Endometrial microvascular endothelial cells (primary cell): Measurements from ENCODE around the gene BPIFB2. TPM values are rescaled to one million over a fixed set of nuclear protein-coding genes. Genes with fewer than 3 reads are reported as not detected.

Experiments used
- total RNA-seq: library from RNA; depleted of rRNA; stranded (reverse); fragments of >200 nt; gene quantifications from one replicate; pipeline ENCODE4 v1.2.3, GENCODE V29; 2015; ENCODE audit errors: inconsistent ontology term

BPIFB2 gene
- total RNA-seq, 1 donor from 2014 or later, result not detected

Other genes with a start within 250 kb of the BPIFB2 start
- gene DNMT3B, start 245.3 kb upstream of the BPIFB2 start, total RNA-seq, result 8.7 TPM
- gene MAPRE1, start 187.8 kb upstream of the BPIFB2 start, total RNA-seq, result 157 TPM
- gene EFCAB8, start 148.8 kb upstream of the BPIFB2 start, total RNA-seq, result not detected
- gene SUN5, start 3.3 kb upstream of the BPIFB2 start, total RNA-seq, result not detected
- not detected for gene BPIFB6, start 23.9 kb downstream of the BPIFB2 start, total RNA-seq
- gene BPIFB3, start 46.2 kb downstream of the BPIFB2 start, total RNA-seq, result not detected
- not detected for gene BPIFB4, start 71.9 kb downstream of the BPIFB2 start, total RNA-seq
- not detected for gene BPIFA2, start 160.5 kb downstream of the BPIFB2 start, total RNA-seq
- gene BPIFA3, start 209.6 kb downstream of the BPIFB2 start, total RNA-seq, result not detected
- gene BPIFA1, start 228.3 kb downstream of the BPIFB2 start, total RNA-seq, result not detected